ENCODE results near the gene DOK1. TPM values are rescaled to one million over a fixed set of nuclear protein-coding genes. Genes with fewer than 3 reads are reported as not detected.

The DOK1 gene
- total RNA-seq, 1 experiment from 2014 or later = 13.6 TPM

- peaks cover 30% of the 10 kb centered on the region for H3K27me3 ChIP-seq (replicated peaks)
- H3K4me3 ChIP-seq = no peak overlapping the region
- no peaks in the 10 kb centered on the region for H3K36me3 ChIP-seq
- no peak for DNase-seq (ENCODE audit: low read depth in 1 of 2, low spot score in 2 of 2)
- no peaks in the 10 kb centered on the region for H3K9me3 ChIP-seq (replicated peaks)
- H3K4me1 ChIP-seq (replicated peaks) = no peaks in the 10 kb centered on the region
- no peak overlapping the region for H3K27ac ChIP-seq
Measured at GRCh38 chr2:74597410-74597809, 42.9 kb downstream of the DOK1 start.

- Histone ChIP-seq H3K27me3 (replicated peaks) (peaks cover 28% of the 10 kb centered on the region), H3K4me1 (replicated peaks) (peaks cover 5% of the 10 kb centered on the region; the same call in 1 of the 2 replicates), H3K27ac (no peak overlapping the region), H3K36me3 (no peaks in the 10 kb centered on the region), H3K9me3 (replicated peaks) (no peaks in the 10 kb centered on the region), H3K4me3 (no peak overlapping the region)
- no peak for DNase-seq (ENCODE audit: low read depth in 1 of 2, low spot score in 2 of 2)
Measured at GRCh38 chr2:74599676-74600075, 45.2 kb downstream of the DOK1 start.

- Histone ChIP-seq H3K9me3 (replicated peaks) (no peaks in the 10 kb centered on the region), H3K4me3 (no peak overlapping the region), H3K27me3 (replicated peaks) (peaks cover 22% of the 10 kb centered on the region), H3K4me1 (replicated peaks) (peaks cover 5% of the 10 kb centered on the region; the same call in 1 of the 2 replicates), H3K36me3 (no peaks in the 10 kb centered on the region), H3K27ac (no peak overlapping the region)
- peak in 1 of 2 experiments; percentile 9 for DNase-seq (ENCODE audit: low read depth in 1 of 2, low spot score in 2 of 2)
Measured at GRCh38 chr2:74602586-74603281, 48.2 kb downstream of the DOK1 start.

- peaks cover 5% of the 10 kb centered on the region; the same call in 1 of the 2 replicates for H3K4me1 ChIP-seq (replicated peaks)
- 0 out of 2 replicates have a peak, but pooled peaks cover 1% of the 10 kb centered on the region for H3K9me3 ChIP-seq (replicated peaks)
- H3K4me3 ChIP-seq = no peak overlapping the region
- no peak for DNase-seq (ENCODE audit: low read depth in 1 of 2, low spot score in 2 of 2)
- H3K27me3 ChIP-seq (replicated peaks) = peaks cover 26% of the 10 kb centered on the region
- no peaks in the 10 kb centered on the region for H3K36me3 ChIP-seq
- no peak overlapping the region for H3K27ac ChIP-seq
Measured at GRCh38 chr2:74603282-74604000, 48.9 kb downstream of the DOK1 start.

- Histone ChIP-seq H3K4me1 (replicated peaks) (peaks cover 5% of the 10 kb centered on the region; the same call in 1 of the 2 replicates), H3K27me3 (replicated peaks) (peaks cover 18% of the 10 kb centered on the region), H3K27ac (no peak overlapping the region), H3K36me3 (no peaks in the 10 kb centered on the region), H3K4me3 (no peak overlapping the region), H3K9me3 (replicated peaks) (peaks cover 3% of the 10 kb centered on the region; the same call in 1 of the 2 replicates)
- DNase-seq (ENCODE audit: low read depth in 1 of 2, low spot score in 2 of 2) = no peak
Measured at GRCh38 chr2:74606927-74607326, 52.4 kb downstream of the DOK1 start.

Other genes starting within 250 kb of the DOK1 start
- 0.08 TPM in 1 of 2 replicates, not detected in the other for gene SLC4A5, start 211.3 kb upstream of the DOK1 start, total RNA-seq (2014; rRNA removed; shearing (Covaris generic))
- 95.2 and 136 TPM in 2 replicates for gene DCTN1, start 174.4 kb upstream of the DOK1 start, total RNA-seq (2014; rRNA removed; shearing (Covaris generic))
- gene C2orf81, start 133.1 kb upstream of the DOK1 start, total RNA-seq (2014; rRNA removed; shearing (Covaris generic)) = 0.34 and 1.3 TPM in 2 replicates
- 13.8 and 15.2 TPM in 2 replicates for gene WDR54, start 133.0 kb upstream of the DOK1 start, total RNA-seq (2014; rRNA removed; shearing (Covaris generic))
- gene RTKN, start 112.8 kb upstream of the DOK1 start, total RNA-seq (2014; rRNA removed; shearing (Covaris generic)) = 5.6 and 8.7 TPM in 2 replicates
- 10.1 and 14.0 TPM in 2 replicates for gene INO80B, start 99.6 kb upstream of the DOK1 start, total RNA-seq (2014; rRNA removed; shearing (Covaris generic))
- 36.1 and 39.6 TPM in 2 replicates for gene WBP1, start 96.3 kb upstream of the DOK1 start, total RNA-seq (2014; rRNA removed; shearing (Covaris generic))
- 38.7 and 41.2 TPM in 2 replicates for gene MOGS, start 89.3 kb upstream of the DOK1 start, total RNA-seq (2014; rRNA removed; shearing (Covaris generic))
- 30.4 and 55.7 TPM in 2 replicates for gene MRPL53, start 82.0 kb upstream of the DOK1 start, total RNA-seq (2014; rRNA removed; shearing (Covaris generic))
- gene CCDC142, start 71.7 kb upstream of the DOK1 start, total RNA-seq (2014; rRNA removed; shearing (Covaris generic)) = 5.4 and 12.4 TPM in 2 replicates
- gene TTC31, start 71.6 kb upstream of the DOK1 start, total RNA-seq (2014; rRNA removed; shearing (Covaris generic)) = 19.8 and 22.9 TPM in 2 replicates
- gene LBX2, start 55.1 kb upstream of the DOK1 start, total RNA-seq (2014; rRNA removed; shearing (Covaris generic)) = 0.18 and 1.6 TPM in 2 replicates
- 15.8 and 19.3 TPM in 2 replicates for gene PCGF1, start 47.0 kb upstream of the DOK1 start, total RNA-seq (2014; rRNA removed; shearing (Covaris generic))
- gene TLX2, start 40.3 kb upstream of the DOK1 start, total RNA-seq (2014; rRNA removed; shearing (Covaris generic)) = not detected in 2 replicates
- not detected in 2 replicates for gene DQX1, start 28.5 kb upstream of the DOK1 start, total RNA-seq (2014; rRNA removed; shearing (Covaris generic))
- gene AUP1, start 25.0 kb upstream of the DOK1 start, total RNA-seq (2014; rRNA removed; shearing (Covaris generic)) = 88.4 and 151 TPM in 2 replicates
- 28.3 and 36.8 TPM in 2 replicates for gene HTRA2, start 24.8 kb upstream of the DOK1 start, total RNA-seq (2014; rRNA removed; shearing (Covaris generic))
- 10.4 and 14.8 TPM in 2 replicates for gene LOXL3, start 778 bp upstream of the DOK1 start, total RNA-seq (2014; rRNA removed; shearing (Covaris generic))
- gene M1AP, start 93.6 kb downstream of the DOK1 start, total RNA-seq (2014; rRNA removed; shearing (Covaris generic)) = not detected in 2 replicates
- 8.1 and 8.3 TPM in 2 replicates for gene SEMA4F, start 99.5 kb downstream of the DOK1 start, total RNA-seq (2014; rRNA removed; shearing (Covaris generic))